GM19099 (cell line): ENCODE measurements around the gene OCIAD2.

ENCODE experiments used
- POLR2A ChIP-seq: IDR thresholded peaks from 3 replicates; pipeline ENCODE4 v1.6.1; 2011; ENCODE audit warnings: low read depth; ENCODE audit not compliant: insufficient read length; ENCODE audit errors: extremely low read depth

OCIAD2 gene

DNA sequence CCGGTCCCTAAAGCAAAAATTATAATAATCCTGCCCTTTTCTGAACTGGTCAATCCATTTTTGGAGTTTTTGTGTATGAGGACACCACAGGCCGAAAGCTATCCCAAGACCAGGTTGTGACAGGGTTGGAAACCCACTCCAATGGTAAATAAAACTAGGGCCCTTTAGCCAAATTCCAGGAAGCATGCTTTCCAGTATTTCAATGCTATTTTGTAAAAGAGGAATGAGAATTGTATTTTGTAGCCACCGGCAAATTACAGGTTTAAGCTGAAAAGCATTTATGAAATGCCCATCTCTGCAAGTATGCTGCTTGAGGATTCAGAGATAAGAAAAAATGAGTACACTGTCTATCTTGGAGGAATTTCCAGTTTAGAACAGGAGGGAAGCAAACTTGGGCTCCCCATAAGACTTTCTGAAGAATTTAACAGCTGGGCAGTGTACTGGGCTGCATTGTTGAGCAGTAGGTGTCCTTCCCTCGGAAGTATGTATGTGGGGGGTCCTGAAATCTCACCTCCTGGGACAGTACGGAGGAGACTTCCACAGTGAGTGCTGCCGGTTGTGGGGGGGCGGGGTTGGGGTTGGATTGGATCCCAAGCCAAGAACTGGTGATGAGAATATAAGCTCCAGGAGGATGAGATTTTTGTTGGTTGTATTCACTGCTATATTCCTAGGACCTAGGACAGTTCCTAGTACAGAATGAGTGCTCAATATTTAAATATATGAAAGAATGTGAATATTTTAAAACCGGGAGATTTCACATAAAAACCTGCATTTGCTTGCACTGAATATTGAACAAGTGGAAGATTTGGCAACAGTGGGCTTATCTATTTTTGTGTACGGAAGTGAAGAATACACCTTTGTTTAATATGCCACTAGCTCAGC lies 26.8 kb downstream of the OCIAD2 start:
- TF ChIP-seq POLR2A, result no peak

- TF ChIP-seq POLR2A, result no peak
Observed at GRCh38 chr4:48877827-48878535, 28.6 kb downstream of the OCIAD2 start.

DNA sequence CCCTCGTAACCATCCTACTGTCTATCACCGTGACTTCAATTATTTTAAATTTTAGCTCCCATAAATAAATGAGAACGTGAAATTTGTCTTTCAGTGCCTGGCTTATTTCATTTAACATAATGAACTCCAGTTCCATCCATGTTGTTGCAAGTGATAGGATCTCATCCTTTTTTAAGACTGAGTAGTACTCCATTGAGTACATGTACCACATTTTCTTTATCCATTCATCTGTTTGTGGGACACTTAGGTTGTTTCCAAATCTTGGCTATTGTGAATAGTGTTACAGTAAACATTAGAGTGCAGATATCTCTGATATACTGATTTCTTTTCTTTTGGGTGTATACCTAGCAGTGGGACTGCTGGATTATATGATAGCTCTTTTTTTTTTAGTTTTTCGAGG lies 42.8 kb downstream of the OCIAD2 start:
- no peak for TF ChIP-seq POLR2A

- TF ChIP-seq POLR2A, result no peak
Observed at GRCh38 chr4:48862661-48863060, 43.9 kb downstream of the OCIAD2 start.

- no peak for TF ChIP-seq POLR2A
Observed at GRCh38 chr4:48862038-48862437, 44.5 kb downstream of the OCIAD2 start.

DNA sequence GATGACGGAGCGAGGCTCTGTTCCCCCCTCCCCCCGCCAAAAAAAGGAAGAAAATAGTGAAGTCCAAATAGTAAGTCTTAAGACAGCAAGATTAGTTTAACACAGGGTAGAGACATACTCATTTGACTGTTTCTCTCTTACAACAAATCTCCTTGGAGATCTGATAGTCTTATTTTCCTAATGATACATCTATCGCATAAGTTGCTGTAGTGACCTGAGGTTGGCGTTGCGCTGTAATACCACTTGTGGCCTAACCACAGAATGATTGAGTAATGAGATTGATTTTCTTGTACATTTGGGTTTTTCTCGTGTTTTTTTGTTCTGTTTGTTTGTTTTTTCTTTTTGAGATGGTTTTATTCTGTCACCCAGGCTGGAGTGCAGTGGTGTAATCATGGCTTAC lies 48.4 kb downstream of the OCIAD2 start:
- no peak for TF ChIP-seq POLR2A

- no peak for TF ChIP-seq POLR2A
Observed at GRCh38 chr4:48854982-48855381, 51.6 kb downstream of the OCIAD2 start.

DNA sequence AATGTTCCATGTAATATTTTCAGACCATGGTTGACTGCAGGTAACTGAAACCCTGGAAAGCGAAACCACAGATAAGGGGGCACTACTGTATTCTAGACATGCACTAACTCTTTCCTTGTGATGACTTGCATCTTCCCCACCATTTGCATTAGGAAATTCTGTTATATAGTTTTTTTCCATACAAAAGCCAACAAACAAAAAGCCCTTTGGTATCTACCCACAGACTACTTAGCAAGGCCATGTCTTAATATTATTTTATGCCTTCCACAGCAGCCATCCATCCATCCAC lies 52.2 kb downstream of the OCIAD2 start:
- no peak for TF ChIP-seq POLR2A

GRCh38 chr4:48853604-48854394 lies 52.8 kb downstream of the OCIAD2 start:
- no peak for TF ChIP-seq POLR2A

GRCh38 chr4:48851651-48852050 lies 54.9 kb downstream of the OCIAD2 start:
- TF ChIP-seq POLR2A, result no peak

DNA sequence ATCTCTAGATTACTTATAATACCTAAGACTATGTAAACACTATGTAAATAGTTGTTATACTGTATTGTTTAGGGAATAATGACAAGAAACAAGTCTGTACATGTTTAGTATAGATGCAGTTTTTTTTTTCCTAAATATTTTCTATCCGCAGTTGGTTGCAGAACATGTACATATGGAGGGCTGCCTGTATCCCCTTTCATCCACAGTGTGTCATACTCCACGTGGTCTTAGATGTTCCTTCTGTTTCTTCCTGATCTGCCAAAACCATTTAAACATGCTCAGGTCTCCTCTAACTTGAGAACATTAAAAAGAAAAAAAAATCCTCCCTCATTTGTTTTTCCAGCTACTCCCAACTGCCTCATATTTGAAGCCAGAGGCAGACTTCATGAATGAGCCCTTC lies 61.7 kb downstream of the OCIAD2 start:
- no peak for TF ChIP-seq POLR2A

- TF ChIP-seq POLR2A, result no peak
Observed at GRCh38 chr4:48841045-48841827, 65.3 kb downstream of the OCIAD2 start.

GRCh38 chr4:48836658-48837057 lies 69.9 kb downstream of the OCIAD2 start:
- TF ChIP-seq POLR2A, result no peak
